Activated CD4-positive, alpha-beta T cell treated with anti-CD3 and anti-CD28 coated beads, Interleukin-2, Interleukin-6, amounts not matched to agents 100 ng/mL and 50 ng/mL, durations not matched to agents 16 hours and 8 hours (primary cell): ENCODE measurements around the gene PIGN.
"Not testable (repeated sequence)": the region's sequence is repeated elsewhere in the genome, so short reads cannot be mapped to it uniquely, and the experiment has no call there.

Experiments used
- DNase-seq: peaks from one replicate; pipeline ENCODE4 v3.0.0-alpha.2; 2020

The PIGN gene

DNA sequence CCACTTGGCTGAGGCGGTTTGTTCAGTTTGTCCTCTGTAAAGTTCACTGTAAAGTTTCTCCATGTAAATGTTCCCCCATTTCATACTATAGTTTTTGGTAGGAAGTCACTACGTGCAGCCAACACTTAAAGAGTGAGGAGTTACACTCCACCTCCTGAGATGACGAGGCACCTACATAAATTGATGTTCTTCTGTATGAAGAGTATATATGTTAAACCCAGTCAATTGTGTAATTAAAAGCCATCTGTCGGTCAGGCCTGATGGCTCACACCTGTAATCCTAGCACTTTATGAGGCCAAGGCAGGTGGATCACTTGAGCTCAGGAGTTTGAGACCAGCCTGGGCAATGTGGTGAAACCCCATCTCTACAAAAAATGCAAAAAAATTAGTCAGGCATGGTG is 7.6 kb downstream of the PIGN start:
- no peak for DNase-seq

DNA sequence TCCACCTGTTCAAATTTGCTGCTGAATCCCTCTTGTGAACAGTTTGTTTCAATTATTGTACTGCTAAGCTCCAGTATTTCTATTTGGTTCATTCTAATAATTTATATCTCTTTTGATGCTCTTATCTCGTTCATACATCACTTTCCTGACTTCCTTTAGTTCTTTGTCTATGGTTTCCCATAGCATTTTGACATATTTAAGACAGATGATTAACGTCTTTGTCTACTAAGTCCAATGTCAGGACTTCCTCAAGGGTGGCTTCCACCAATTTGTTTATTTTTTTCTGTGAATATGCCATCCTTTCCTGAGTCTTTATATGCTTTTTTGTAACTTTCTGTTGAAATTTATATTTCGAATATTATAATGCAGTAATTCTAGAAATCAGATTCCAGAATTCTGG is 9.6 kb downstream of the PIGN start:
- no peak for DNase-seq

DNA sequence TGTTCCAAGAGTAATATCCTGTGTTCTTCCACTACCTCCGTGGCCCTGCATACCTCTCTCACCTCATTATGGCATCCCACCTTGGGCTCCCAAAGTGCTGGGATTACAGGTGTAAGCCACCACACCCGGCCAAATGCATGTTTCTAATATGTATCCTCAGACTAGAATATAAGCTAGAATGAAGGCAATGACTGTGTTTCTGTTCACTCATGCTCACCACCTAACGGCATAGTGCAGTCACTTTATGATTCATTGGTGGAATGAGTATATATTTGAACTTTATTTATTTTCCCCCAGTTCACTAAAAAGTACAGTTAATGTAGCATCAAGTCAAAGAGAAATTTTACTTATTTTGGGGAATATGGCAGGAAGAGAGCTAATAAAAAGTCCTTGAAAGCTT is 11.3 kb downstream of the PIGN start:
- DNase-seq, result no peak

DNA sequence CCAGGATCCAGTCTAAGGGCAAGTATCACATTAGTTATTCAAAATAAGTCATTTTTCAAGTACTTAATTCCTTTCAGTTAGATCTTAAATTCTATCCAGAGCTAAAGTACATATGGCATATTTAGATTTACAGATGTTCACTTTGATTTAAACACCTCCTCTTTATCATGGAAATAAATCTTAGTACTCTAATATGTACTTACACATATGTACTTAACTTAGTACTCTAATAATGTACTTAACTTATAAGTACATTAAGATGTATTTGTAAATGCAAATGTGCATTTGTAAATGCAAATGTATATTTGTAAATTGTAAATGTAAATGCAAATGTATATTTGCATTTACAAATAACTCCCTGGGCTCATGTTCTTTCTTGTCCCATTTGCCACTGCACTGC is 14.6 kb downstream of the PIGN start:
- DNase-seq, result no peak

DNA sequence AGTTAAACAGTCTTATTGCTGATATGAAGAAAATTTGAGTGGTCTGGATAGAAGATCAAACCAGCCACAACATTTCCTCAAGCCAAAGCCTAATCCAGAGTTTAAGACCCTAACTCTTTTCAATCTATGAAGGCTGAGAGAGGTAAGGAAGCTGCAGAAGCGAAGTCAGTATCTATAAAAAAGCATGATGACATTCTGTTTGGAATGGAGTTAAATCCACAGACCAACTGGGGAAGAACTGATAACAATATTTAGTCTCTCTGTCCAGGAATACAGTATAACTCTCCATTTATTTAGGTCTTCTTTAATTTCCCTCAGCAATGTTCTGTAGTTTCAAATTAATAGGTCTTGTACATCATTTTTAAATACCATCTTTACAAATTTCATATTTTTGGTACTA is 16.0 kb downstream of the PIGN start:
- DNase-seq, result no peak

DNA sequence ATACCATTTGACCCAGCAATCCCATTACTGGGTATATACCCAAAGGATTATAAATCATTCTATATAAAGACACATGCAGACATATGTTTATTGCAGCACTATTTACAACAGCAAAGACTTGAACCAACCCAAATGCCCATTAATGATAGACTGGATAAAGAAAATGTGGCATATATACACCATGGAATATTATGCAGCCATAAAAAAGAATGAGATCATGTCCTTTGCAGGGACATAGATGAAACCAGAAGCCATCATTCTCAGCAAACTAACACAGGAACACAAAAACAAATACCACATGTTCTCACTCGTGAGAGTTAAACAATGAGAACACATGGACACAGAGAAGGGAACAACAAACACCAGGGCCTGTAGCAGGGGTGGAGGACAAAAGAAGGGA is 20.3 kb downstream of the PIGN start:
- DNase-seq, result not testable (repeated sequence)

DNA sequence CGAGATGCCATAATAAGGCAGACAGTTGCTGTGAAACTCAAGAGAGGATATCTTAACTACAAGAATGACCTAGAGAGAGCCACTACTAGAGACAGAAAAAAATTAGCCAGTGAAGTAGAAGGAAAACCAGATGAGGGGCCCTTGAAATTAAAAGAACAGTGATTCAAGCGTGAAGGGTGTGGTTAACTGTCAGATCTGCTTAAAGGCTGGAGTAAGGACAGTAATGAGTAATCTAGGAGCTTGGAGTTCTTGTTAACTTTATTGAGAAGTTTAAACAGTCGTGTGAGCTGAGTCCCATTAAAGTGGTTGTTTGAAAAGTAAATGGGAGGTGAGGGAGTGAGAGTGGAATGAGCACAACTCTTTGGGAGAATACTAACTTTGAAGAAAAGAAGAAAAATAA is 21.3 kb downstream of the PIGN start:
- DNase-seq, result no peak

DNA sequence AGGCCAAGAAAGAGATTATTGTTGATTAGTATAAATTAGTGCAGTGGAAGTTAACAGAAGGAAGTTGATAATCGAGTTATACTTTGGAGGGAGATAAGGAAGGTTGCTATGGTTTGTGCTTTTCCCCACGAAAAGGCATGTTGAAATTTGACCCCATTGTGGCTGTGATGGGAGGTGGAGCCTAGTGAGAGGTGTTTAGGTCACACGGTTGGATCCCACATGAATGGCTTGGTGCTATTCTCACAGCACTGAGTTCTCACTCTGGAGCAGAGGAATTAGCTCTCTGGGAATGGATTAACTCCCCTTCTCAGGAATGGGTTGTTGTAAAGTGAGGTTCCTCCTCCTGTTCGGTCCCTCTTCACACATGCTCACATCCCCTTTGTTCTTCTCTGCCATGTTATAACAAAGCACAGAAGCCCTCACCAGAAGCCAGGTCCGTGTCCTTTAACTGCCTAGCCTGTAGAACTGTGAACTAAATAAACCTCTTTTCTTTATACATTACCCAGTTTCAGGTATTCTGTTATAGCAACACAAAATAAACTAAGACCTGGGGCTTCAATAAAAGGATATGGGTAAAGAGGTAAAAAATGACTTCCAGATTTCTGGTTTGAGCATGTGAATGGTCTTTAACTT is 21.9 kb downstream of the PIGN start:
- DNase-seq, result no peak

DNA sequence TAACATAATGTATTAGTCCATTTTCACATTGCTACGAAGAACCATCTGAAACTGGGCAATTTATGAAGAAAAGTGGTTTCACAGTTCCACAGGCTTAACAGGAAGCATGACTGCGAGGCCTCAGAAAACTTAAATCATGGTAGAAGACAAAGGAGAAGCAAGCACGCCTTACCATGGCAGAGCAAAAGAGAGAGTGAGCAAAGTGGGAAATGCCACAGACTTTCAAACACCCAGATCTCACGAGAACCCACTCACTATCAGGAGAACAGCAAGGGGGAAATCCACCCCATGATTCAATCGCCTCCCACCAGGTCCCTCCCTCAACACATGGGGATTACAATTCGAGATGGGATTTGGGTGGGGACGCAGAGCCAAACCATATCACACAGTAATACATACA is 22.5 kb downstream of the PIGN start:
- no peak for DNase-seq

DNA sequence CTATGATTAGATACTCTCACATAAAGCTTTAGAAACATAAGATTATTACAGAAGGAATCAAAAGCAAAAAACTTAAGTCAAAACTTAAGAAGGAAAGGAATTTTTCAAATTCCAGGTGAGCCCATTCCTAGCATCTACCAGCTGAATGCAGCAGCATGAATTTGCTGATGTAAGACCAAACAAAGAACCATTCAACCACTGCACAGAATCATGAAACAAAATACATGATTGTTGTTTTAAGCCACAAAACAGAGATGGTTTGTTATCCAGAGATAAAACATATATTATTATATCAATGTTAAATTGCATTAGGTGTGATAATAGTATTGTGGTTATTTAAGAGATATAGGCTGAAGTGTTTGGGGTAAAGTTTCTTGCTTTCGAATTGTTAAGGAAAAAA is 29.0 kb downstream of the PIGN start:
- no peak for DNase-seq

DNA sequence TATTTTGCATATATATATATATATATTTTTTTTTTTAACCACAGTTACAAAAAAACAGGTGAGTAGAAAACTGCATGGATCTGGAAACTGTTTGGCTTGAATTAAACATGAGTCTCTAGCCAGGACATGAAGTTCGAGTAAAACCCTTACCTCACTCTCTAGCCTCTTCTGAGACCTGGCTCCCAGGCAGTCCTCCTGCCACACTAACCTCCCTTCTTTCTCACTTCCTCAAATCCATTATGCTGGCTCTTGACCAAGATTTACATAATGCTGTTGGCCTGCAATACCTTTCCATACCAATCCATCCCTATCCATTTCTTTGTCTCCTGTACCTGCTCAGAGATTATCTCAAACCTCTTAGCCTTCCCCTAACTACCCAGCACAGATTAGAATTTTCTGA is 34.0 kb downstream of the PIGN start:
- no peak for DNase-seq

DNA sequence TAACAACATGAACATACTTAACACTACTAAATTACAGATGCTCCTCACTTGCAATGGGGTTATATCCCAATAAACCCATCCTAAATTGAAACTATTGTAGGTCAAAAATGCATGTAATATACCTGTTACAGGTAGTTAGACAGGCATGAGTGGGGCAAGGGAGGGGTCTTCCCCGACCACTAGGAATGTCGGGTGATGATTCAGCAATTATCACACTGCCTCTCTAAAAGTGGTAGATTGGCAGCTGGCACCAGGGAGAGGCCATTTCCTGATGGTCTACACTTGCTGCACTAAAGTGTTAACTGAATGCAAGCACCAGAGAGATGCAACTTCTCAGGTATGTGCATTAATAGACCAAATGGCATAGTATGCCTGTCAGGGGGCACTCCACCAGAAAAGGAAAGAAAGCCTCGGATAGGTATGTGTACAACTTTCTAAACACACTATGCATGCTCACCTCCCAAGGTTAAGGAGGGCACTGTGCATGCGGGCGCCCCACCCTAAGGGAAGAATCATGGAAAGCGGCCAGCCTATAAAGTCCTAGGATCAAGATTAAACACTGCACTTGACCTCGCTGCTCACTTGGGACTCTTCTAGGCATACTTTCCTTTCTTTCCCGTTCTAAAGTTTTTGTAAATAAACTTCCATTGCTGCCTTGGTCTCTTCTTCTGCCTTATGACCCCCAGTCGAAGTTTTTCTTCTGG is 35.6 kb downstream of the PIGN start:
- DNase-seq, result no peak

DNA sequence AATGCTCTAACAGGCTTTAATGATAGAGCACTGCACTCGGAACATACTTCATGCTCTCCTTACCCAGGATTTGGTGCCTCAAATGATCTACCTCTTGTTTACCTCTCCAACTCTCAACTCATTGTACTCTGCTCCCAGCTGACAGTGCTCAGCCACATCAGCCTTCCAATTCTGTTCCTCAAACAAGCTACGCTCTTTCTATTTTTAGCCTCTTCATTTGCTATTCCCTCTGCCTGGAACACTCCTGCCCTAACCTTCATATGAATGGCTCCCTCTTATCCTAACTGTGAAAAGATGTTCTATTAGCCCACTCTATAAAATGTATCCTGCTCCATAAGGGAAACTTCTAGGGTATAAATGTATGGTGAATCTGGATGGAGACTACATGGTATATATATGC is 42.5 kb downstream of the PIGN start:
- DNase-seq, result no peak

DNA sequence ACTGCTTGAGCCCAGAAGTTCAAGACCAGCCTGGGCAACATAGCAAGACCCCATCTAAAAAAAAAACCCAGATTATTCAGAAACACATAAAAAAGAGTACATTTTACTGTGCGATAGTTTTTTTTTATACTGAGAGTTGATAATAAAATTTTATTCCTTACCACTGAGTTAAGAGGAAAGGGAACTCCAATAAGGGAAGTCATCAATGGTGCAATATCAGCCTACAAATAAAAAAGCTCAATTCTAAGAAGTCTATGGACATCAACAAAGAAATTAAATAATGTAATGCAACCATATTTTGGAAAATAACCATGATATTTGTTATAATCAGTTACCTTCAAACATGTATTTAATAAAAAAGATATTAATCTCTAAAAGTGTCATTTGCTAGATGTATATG is 46.6 kb downstream of the PIGN start:
- no peak for DNase-seq

DNA sequence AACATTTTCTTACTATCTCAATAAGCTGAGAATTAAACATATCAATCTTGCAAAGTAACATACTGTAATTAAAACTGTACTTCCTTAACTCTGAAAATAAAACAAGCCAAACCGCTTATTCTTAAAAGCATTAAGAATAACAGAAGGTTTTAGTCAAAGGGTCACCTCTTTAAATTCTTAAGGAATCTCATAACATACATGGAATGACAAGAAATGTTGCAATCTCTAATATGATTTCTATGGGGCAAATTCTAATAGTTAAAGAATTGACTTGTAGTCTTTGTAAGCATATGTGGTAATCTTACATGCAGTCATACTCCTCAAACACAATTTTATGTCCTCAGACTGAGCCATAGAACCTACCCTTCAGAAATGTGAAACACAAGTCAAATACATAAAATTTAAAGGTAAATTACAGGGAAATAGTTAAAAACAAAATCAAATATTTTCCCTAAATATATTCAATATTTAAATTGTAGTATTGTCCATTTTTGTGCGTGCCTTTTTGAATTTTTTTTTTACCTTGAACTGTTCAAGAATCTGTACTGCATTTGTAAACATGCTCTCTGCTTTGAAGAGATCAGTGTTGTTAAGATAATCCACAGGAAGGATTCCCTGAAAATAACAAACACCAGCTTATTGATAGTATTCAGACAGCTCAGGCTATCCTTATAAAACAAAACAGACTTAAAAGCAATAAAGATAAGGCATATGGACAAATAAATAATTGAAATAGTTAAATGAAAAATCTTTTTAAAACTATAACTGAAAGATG is 48.2 kb downstream of the PIGN start:
- no peak for DNase-seq

DNA sequence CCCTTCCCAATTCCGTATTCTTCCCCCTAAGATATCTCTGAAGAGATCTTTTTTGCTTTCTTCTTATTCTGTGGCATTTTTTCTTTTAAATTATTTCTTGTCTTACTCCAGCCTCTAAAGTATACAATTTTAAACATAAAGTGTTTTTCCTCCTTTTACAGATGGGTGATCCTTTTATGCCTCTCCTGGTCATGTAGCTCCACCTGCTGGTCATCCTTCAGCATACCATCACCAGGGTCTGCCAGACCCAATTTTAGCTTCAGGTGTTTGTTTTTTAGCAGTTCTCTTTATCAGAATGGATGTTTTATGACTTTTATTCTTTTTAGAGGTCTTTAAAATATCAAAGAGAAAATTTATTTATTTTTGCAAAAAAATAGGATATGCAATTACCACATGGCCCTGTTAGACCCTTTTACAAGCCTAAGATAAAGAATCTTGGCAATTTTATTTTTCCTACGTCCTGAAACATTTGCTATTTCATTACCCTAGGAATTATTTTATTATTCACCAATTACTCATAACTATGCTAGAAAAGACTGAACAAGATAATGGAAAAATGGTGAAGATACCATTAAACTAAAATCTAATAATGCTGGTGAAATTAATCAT is 55.5 kb downstream of the PIGN start:
- DNase-seq, result peak; percentile 71

DNA sequence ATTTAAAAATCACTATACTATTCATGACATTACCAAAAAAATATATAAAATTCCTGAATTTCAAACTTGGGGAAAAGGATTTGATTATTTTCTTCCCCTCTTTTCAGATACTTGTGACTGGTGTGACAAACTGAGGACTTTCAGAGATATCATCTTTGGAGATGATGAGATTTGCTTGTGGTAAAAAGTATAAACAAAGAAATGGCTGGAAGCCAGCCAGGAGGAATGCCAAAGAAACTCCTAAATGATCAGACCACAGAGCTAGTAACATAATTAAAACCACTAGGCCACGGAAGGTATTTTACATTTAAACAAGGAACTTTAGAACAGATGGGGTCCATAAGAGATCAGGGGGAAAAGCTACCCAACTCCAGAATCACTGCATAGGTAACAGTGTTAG is 58.7 kb downstream of the PIGN start:
- DNase-seq, result no peak

DNA sequence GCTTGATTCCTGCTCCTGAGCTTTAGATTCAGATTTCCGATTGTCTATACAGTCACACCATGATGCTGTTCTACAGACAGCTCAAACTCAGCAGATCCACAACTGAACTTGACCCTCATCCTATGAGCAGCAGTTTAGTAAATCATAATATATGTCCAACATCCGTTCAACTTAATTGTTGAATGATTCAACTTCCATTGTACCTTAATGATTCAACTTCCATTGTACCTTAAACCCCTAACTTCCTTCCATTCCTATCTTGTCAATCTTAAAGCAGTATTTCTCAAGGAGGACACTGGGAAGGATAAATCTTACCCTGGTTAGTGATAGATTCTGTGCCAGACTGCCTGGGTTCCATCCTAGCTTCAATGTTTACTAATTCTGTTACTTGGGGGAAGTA is 60.1 kb downstream of the PIGN start:
- peak; percentile 18 for DNase-seq

DNA sequence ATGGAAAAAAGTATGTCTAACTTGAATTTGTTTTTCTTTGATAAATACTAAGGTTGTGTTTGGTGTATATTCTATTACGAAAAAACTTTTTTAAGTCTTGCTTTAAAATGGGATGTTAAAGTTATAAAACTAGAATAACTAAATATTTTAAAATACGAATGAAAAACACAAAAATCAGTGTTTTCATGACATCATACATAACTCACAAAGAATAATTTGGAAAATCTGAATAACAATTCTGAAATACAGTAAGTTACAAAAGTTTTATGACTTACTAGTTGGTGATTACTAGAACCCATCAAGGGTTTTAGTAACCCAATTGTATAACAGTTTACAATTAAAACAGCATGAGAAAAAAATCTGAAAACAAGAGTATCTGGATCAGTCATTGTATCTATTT is 61.2 kb downstream of the PIGN start:
- no peak for DNase-seq

DNA sequence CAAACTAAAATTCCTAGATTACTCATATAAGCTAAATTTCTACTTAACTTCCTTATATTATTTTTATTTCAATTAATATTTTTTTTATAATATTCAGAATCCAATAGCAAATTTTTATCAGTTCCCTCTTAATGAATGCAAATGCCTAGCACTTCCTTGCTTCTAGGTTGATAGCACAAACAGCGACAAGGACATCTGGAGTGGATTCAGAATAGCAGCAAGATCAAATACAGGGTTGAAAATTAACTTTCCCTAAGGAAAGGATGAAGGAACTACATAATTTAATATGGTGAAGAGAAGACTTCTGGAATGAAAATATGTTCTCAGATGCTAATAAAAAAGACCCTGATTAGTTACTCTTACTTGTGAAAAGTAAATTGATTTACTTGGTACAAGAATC is 64.5 kb downstream of the PIGN start:
- DNase-seq, result no peak

DNA sequence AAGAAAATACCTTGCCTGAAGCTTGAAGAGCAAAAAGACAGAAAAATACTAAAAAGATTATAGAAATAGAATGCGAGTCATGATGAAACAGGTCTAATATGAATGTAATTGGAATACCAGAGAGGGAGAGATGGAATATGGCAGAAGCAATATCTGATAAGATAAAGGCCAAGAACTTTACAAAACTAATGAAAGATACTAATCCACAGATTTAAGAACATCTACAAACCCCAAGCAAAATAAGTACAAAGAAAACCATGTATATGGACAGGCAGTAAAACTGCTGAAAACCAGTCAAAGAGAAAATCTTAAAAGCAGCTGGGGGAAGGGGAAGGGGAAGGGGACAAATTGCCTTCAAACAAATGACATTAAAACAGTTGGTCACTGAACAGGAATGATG is 67.0 kb downstream of the PIGN start:
- no peak for DNase-seq

DNA sequence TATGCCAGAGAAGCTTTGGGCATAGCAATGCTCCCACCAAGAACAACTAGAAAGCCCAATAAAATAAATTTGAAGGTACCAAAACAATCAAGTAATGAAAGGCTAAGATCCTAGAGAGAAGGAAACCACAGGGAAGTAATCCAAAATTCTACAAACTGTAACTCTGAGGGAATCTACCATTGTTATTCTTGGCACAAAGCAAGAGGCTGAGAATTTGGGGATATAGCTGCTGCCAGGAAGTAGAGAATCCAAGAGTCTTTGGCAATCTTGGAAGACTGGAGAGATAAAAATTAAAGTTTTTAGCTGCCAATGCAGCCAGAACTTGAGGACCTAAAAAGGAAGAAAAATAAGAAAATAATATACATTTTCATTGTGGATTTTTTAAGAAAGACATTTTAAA is 68.5 kb downstream of the PIGN start:
- DNase-seq, result no peak

DNA sequence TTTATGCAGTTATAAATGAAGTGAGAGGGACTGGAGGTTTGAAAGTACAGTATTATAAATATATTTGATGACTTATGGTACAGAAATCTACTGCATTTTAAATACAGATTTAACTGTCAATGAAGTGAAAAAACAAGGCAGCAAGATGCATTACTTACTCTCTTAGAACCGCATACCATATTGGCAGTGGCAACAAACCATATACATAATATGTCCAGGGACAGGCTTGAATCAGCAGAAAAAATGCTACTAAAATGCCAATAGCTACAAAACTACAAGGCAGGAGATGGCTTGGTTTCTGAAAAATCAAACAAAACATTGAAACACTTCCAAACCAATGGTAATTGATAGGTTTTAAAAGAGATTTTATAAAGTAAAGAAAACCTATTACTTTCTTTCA is 77.2 kb downstream of the PIGN start:
- DNase-seq, result no peak

DNA sequence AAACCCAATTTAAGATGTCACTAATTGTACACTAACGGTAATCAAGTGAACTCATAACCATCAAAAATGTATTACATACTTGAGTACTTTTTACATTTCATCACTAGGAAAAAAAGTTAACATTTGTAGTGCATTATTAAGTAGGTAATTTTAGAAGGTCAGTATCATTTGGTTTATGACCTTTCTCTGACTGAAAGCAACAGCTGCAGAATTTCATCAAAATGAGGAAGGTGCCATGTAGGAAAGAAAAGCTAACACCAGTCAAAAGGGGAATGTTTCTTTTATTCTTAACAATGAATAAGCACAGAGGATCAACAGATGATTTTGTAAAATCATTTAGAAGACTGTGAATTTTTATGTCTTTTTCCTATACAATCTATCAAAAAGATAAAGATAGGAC is 79.0 kb downstream of the PIGN start:
- DNase-seq, result no peak
